G401 (cell line): ENCODE measurements around the gene USP12. TPM values are rescaled to one million over a fixed set of nuclear protein-coding genes. Genes with fewer than 3 reads are reported as not detected.
A peak's percentile ranks its signal among the peaks of the same experiment; 100 is the strongest.

Source experiments
- DNase-seq: peaks from one replicate; pipeline ENCODE4 v3.0.0-alpha.2; 2015; ENCODE audit warnings: low spot score
- in situ Hi-C: cut with HindIII; loops from 2 replicates; pipeline ENCODE4 v1.10.0; 2016; ENCODE audit warnings: low sequenced_read_pairs, mixed read lengths
- total RNA-seq: library from RNA; depleted of rRNA; stranded (reverse); fragments of >200 nt; shearing (Covaris generic); gene quantifications from 2 replicates; pipeline ENCODE4 v1.2.3, GENCODE V29; 2014

USP12 gene
- total RNA-seq, 1 experiment from 2014 or later = 13.6 TPM

- in situ Hi-C loops = no loop called here
- DNase-seq = no peak
These were observed 16.6 kb upstream of the USP12 start for GRCh38 chr13:27188239-27188638.

DNA sequence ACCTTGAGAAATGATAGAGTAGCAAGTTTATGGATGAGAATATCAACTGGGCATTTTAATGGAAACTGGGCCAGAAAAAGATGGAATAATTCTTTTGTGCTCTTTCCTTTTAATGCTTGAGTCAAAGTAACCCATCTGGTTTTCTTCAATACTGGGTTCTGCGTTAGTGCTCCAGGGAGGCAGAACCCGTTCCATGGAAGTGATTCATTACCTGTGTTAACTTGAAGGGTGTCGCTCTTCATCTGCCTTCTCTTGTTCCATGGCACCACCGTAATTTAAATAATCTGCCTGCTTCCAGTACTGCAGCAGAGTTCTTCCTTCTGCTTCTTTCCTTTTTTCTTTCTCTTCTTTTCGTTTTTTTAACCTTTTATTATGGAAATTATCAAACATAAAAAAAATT, 14.7 kb upstream of the USP12 start:
- no peak for DNase-seq
- in situ Hi-C loops = no loop called here

- in situ Hi-C loops = no loop called here
- DNase-seq = no peak
These were observed 12.0 kb upstream of the USP12 start for GRCh38 chr13:27183561-27184147.

- no peak for DNase-seq
- in situ Hi-C loops = no loop called here
These were observed 11.4 kb upstream of the USP12 start for GRCh38 chr13:27182844-27183497.

DNA sequence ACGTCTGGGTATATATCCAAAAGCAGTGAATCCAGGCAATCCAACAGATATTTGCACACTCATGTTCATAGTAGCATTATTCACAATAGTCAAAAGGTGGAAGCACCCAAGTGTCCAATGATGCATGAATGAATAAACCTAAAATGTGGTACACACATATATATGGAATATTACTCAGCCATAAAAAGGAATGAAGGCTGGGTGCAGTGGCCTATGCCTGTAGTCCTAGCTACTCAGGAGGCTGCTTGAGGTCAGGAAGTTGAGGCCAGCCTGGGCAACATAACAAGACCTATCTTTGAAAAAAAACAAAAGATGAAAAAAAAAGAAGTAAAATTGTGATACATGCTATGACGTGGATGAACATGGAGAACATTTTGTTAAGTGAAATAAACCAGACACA, 10.4 kb upstream of the USP12 start:
- no peak for DNase-seq
- in situ Hi-C loops = no loop called here

DNA sequence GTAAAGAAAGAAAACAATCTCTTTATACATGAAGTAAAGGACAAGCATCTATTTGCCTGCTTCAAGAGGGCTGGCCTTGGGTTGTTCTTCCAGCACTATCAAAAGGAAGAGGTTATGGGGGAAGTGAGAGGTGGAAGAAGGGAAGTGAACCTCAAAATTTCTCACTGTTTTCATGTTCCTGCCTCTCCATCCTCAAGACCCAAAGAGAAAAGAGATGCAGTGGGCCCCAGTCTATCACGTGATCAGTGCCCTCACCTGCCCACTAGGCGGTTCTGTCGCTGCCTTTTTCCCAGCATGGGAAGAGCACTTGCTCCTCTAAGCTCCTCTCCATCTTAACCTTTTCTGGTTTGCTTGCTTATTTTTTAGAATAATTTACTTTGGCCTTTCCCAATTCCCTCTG, 6.2 kb upstream of the USP12 start:
- no peak for DNase-seq
- in situ Hi-C loops = no loop called here

GRCh38 chr13:27176470-27177410, 5.1 kb upstream of the USP12 start:
- in situ Hi-C loops = no loop called here
- no peak for DNase-seq

GRCh38 chr13:27174766-27175455, 3.3 kb upstream of the USP12 start:
- no peak for DNase-seq
- in situ Hi-C loops = no loop called here

- peak; percentile 45 for DNase-seq
These were observed 858 bp upstream of the USP12 start for GRCh38 chr13:27172495-27172842.

DNA sequence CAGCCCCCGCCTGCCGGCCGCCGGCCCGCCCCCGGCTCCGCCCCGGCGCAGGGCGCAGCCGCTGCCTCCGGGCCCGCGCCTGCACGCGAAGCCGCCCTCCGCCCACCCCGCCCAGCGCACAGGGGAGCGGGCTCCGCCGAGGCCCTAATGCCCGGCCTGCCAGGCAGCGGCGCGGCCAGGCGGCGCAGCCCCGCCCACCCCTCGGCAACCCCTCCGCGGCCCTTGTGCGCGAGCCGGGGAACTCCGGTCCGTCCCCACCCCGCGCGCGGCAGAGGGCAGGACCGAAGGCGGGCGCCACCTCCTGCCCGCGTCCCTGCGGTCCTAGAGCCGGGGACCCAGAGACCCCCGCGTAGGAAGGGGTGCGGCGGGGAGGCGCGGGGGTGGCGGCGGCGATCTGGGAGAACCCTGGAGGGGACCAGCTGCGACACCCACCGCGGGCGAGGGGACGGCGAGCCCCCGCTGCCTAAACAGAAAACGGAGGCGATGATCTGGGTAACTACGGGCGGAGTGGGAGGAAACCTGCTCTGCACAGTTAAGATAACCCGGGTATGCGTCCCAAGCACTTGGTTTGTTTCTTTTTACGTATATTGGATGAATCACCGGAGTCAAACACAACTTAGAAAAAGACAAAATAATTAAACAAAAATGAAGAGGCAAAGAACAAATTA, 350 bp upstream of the USP12 start:
- peak; percentile 87 for DNase-seq
- in situ Hi-C loops = no loop called here

More at GRCh38 chr13:27172495-27172842, 858 bp upstream of the USP12 start:
- in situ Hi-C loops = no loop called here

- DNase-seq = peak; percentile 67
- in situ Hi-C loops = no loop called here
These were observed 931 bp downstream of the USP12 start for GRCh38 chr13:27170516-27171243.

DNA sequence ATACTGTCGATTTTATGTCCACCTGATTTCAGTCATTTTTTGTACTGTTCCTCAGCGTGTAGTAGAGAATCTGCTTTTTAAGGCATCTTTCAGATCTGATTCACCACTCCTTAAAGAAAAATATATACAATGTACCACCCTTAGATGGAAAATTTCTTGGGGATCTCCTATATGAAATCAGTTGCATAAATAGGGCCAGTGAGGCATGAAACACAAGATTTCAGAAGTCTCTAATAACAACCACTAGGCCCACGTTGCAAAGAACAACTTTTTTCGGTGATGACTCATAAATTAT, 1.4 kb downstream of the USP12 start:
- DNase-seq = no peak
- in situ Hi-C loops = no loop called here

DNA sequence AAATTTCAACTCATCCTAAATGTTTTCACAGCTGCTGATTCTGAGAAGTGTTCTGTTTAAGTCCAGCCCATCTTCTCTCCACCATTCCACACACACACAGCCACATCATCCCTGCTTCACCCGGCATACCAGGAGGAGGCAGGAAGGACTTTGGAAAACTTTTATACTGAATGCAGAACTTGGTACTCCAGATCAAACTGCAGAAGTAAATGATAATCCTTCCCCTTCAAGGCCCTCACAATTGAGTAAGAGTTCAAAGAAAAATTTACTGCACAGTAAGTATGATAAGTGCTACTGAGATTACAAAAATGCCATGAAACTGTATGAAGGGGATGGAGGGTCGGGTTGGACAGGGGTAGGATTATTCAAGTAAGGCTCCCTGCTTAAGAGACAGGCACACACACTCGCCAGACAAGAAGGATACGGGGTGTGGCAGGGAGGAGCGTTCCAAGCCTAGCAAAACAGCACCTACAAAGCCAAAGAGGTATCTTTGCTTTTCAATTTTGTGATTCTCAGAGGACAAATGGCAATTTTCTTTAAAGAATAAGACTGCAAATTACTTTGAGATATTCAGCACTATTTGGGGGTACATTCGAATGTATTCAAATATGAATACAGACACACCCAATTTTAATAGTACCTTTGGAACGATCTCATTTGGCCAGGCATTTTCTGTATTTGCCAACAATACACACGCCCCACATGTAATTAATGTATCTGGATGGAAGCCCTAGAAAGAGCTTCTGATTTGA, 2.5 kb downstream of the USP12 start:
- in situ Hi-C loops = no loop called here
- DNase-seq = peak; percentile 35

- in situ Hi-C loops = no loop called here
These were observed 3.5 kb downstream of the USP12 start for GRCh38 chr13:27168086-27168485.

DNA sequence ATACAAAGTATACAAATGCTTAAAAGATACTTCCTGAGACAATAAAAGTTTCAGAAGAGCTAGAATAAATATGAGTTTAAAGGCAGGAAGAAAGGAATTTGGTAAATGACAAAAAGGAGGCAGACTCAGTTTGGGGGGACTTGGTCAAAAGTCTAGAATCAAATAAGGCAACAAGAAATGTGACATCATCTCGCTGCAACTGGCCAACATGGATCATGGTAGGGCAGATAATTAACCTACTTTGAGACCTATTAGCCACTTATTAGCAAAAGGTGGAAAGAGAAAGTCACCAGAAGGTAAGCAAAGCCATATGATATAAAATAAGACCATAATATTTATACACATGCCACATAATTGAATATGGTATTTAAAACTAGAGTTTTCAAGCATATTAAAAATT, 5.3 kb downstream of the USP12 start:
- in situ Hi-C loops = no loop called here
- DNase-seq = no peak

More at GRCh38 chr13:27168086-27168485, 3.5 kb downstream of the USP12 start:
- DNase-seq = no peak

GRCh38 chr13:27161980-27162379, 9.6 kb downstream of the USP12 start:
- no peak for DNase-seq
- in situ Hi-C loops = no loop called here

DNA sequence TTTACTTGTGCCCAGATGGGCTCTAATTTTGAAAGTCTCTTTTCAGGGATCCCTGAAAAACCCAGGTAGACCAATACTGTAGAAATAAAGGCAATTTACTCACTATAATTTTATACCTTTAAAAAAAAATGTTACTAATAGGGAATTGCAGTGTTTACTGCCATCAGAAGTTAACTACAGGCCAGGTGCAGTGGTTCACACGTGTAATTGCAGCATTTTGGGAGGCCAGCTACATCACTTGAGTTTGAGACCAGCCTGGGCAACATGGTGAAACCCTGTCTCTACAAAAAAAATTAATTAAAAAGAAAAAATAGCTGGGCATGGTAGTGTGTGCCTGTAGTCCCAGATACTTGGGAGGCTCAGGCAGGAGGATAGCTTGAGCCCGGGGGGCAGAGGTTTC, 10.2 kb downstream of the USP12 start:
- DNase-seq = no peak
- in situ Hi-C loops = no loop called here

DNA sequence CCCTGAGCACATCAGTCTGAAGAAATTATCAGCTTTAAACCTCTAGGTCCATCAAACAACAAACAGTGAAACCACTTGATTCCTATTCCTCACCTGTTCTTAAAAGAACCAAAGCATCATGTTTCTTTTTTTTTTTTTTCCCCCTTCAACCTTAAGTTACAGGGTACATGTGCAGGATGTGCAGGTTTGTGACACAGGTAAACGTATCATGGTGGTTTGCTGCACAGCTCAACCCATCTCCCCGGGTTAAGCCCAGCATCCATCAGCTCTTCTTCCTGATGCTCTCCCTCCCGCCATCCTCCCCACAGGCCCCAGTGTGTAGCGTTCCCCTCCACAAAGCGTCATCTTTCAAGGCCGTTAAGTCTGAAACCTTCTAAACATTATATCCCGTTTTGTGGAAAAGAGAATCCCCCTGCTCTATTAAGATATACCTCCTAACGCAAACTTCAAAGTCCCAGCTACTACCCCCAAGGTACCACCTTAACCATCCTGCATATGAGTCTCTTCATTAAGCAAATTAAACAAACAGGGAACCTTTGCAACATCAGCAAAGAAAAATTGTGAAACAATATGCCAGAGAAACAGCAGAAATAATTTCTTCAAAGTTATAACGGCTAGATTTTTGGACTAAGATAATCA, 10.8 kb downstream of the USP12 start:
- in situ Hi-C loops = no loop called here
- DNase-seq = no peak
